Pons (tissue), 1 donor: ENCODE results near the gene COPRS.
"Not testable (repeated sequence)": the region's sequence is repeated elsewhere in the genome, so short reads cannot be mapped to it uniquely, and the experiment has no call there.

ENCODE experiments used
- DNase-seq: peaks from one replicate; pipeline ENCODE4 v3.0.0-alpha.2; 2016; ENCODE audit warnings: low spot score

COPRS gene

DNA sequence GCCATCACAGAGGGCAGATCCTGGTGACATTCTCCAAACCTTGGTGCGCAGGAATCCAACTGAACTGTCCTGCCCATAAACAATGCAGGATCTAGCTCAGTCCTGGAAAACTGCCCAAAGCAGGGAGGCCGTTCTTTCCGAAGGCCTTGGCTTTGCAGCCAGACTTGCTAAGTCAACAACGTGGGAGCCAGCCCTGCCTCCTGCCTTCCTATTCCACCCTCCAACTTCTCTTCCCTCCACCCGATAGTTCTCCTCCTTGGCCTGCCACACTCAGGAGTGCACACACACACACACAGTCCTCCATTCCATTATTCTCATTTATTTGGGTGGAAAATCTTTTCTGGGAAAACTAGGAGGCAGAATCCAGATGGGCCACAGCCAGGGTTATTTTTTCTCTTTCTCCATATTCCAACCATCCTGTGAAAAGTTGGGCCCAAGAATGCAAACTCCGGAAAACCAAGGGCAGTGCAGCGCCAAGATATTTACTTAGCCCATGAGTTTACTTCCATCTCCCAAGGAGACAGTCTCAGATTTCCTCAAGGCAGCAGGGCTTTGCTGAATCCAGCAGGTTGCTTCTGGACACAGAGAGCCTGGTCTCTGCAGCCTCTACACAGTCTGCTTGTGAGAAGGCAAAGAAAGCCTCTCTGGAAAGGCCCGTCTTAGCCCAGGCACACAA is 15.8 kb downstream of the COPRS start:
- DNase-seq: peak; percentile 64

DNA sequence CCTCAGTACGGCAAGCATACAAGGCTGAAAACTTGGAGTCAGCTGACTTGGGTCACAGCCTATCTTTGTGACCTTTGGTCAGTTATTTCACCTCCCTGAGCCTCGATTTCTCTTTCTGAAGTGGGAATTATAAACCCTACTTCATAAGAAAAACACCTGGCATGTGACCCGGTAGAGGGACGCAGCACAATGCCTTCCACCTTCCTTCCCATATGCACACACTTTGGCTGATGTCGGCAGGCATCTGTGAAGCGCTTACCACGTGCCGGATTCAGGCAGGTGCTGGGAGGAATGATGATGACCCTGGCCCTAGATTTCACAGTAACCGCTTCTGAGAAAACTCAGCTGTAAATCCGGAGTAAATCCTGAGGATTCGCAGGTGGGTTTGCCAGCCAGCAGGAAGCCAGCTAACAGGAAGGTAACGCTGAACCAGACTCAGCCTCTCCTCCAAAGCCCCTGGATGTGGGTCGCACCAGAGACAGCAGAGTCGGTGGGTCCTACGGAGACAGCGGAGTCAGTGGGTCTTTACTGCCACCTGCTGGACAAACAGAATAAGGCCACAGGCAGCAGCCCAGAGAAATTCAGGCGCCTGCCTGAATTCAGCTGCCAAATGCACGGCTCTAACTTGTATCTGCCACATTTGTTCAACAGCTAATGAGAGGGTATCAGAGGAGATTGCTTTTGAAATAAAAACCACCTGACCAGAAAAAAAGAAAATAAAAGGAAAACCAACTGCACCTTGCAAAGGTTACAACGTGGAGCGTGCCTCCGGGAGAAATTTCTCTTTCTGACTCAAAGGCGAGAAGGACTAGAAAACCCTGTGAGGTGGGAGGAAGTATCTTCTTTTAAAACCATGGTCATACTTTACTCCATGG is 16.6 kb downstream of the COPRS start:
- peak; percentile 69 for DNase-seq

DNA sequence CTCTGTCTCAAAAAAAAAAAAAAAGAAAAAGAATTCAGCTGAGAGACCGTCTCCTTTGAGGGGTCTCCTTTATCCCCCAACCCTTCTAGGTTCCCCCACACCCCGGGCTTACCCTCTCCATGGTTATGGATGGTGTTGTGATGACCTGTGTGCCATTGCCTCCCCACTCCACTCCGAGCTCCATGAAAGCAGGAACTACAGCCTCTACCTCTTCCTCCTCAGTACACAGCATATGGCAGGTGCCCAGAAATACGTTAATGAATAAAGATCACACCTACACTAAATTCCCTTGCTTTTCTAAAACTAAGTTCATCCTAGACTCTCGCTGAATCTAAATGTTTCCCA is 17.2 kb downstream of the COPRS start:
- no peak for DNase-seq

DNA sequence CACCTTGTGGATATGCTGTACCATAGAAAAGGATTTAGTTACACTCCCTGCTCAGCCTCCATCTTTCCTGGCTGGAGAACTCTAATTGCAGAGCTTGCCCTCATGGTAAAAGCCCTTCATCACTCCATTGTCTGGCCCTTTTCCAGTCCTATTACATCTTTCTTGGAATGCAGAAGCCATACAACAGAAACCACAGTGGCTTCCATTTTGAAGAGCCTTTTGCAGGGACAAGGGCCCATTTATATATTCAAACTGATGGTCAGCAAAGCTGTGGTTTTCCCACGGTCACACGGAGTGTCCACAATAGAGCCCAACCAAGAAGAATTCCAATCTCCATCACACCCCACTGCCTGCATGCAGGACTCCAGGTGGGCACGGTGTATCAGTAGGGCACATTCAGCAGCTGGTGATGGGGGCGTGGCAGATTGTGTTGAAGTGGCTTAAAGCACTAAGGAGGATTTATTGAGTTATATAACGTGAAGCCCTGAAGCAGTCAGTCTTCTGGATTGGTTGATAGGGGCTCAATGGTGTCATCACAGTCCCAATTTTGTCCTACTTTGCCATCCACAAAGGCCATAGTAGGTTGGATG is 20.3 kb downstream of the COPRS start:
- DNase-seq: no peak

DNA sequence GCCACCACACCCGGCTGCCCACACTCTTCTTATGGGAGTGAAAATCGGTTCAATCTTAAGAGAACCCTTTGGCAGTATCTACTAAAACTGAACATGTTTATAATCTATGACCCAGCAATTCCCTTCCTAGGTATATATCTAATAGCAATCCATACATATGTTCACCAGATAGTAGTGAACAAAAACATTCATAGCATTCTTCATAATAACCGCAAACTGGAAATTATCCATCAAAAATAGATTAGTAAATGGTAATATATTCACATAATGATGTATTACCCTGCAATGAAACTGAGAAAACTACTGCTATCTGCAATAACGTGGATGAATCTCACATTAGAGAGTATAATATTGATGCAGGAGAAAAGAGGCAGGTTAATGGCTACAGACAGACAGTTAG is 23.1 kb downstream of the COPRS start:
- no peak for DNase-seq

DNA sequence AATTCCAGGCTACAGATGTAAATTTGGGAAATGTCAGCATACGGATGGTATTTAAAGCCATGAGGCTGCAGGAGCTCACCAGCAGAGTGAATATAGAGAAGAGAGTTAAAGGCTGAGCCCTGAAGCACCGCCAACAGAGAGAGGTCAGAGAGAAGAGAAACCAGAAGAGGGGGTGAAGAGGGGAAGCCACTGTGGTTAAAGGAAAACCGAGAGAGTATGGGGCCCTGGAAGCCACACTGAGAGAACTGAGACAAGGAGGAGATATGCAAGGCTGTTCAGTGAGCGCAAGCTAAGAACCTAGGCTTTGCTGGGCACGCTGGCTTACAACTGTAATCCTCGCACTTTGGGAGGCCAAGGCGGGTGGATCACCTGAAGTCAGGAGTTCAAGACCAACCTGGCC is 24.6 kb downstream of the COPRS start:
- peak; percentile 29 for DNase-seq

DNA sequence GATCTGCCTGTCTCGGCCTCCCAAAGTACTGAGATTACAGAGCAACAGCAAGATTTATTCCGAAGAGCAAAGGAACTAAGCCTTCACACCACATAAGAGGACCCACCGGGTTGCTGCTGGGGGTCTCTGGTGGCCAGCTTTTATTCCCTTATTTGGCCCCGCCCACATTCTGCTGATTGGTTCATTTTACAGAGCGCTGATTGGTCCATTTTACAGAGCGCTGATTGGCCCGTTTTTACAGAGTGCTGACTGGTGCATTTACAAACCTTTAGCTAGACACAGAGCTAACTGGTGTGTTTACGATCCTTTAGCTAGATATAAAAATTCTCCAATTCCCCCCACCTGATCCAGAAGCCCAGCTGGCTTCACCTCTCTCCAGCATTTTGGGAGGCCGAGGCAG is 26.3 kb downstream of the COPRS start:
- DNase-seq: no peak

DNA sequence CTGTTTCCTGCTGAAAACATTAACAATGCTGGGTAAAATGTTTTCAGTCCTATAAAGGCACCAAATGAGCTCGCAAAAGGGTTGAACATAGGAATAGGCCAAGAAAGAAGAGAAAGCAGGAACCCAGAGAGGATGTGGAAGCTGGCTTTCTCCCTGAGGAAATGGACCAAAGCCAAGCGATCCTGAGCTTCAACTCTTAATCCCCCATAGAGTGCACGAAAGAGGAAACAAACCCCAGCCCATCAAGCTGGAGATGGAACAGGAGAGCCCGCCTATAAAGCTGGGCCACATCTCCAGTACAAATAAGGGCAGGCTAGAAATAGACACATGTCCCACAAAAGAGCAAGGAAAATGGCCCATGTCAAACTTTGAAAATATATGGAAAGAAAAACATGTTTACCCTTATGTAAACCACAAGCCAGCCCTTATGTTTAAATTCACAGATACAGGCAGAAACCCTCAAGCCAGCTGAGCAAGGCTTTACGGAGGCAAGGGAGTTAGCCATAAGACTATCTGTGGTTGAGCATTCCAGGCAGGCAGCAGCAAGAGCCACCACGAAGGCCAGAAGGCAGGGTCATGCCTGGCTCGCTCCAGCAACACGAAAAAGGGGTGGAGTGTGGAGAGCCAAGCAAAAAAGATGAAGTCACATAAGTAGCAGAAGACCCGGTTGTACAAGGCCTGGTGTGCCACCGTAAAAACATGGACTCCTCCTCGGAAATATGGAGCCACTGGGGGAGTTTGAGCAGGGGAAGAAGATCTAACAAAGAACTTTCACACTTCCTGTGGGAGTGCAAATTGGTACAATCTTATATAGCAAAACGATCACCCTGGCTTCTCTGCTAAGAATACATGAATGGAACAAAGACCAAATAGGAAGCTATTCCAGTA is 27.8 kb downstream of the COPRS start:
- no peak for DNase-seq

DNA sequence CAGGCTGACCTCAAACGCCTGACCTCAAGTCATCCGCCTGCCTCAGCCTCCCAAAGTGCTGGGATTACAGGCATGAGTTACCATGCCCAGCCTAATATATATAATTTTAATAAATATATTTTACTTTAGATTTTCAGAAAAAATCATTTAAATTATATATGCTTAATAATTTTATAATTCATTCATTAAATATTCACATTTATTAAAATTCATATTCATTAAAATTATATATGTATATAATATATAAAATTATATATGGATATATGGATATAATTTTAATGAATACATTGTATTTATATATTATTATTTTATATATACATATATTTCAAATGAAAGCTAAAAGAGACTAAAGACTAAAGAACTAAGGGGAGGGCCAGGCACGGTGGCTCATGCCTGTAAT is 29.4 kb downstream of the COPRS start:
- DNase-seq: no peak

DNA sequence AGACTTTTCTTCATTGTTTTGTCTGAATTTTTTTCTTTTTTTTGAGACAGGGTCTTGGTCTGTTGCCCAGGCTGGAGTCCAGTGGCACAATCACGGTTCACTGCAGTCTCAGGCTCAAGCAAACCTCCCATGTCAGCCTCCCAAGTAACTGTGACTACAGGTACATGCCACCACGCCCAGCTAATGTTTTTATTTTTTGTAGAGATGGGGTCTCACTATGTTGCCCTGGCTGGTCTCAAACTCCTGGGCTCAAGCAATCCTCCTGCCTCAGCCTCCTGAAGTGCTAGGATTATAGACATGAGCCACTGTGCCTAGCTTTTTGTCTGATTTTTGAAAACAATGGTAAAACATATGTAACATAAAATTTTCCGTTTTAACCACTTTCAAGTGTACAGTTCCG is 30.1 kb downstream of the COPRS start:
- DNase-seq: not testable (repeated sequence)

DNA sequence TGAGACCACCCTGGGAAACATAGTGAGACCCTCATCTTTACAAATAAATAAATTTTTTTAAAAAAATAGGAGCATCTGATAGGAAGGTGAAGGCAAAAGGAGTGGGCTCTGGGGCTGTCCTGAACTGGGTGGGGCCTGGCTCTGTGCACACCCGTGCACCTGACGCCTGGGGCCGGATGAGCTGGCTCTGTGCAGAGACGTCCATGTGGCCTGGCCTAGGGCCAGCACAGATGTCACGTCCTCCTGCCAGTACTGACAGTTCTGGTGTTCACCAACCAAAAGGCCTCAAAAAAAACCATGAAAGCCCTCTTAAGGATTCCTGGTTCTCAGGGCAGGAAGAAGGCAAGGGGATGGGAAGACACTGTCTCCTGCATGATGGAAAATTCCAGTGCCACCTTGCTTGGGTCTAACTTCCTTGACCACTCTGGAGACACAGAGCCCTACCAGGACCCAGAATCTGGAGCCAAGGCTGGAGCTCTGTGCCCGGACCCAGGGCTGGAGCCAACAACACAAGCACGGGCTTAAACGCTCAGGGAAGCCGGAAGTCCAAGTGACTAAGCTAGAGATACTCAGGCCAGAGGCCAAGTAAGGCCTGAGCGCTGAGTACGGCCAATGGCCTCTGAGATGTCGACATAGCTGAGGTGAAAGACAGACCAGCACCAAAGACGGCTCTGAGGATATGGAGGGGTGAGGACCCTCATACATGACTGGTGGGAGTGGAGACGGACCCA is 32.9 kb downstream of the COPRS start:
- DNase-seq: no peak

DNA sequence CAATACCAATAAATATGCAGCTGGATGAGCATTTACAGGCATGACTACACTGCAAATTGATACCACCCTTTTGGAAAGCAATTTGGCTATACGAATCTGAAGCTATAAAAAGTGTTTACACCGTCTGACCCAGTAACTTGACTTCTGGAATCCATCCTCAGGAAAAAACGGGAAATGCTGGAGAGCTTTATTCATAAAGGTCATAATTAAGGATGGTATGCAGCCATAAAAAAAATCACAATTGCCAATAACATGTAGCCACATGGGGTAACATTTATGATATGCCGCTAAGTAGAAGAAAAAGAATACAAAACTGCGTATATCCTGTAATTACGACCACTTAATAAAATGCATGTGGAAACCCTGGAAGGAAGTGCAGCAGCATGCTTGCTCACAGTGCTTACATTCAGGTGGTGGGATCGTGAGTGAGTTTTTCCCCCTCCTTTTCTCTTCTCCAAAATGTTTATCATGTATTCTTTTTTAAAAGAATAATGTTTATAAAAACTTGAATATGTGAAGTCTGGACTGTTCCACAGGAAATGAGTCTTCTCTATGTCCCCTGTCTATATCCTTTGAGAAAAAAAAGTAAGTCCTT is 34.2 kb downstream of the COPRS start:
- no peak for DNase-seq

DNA sequence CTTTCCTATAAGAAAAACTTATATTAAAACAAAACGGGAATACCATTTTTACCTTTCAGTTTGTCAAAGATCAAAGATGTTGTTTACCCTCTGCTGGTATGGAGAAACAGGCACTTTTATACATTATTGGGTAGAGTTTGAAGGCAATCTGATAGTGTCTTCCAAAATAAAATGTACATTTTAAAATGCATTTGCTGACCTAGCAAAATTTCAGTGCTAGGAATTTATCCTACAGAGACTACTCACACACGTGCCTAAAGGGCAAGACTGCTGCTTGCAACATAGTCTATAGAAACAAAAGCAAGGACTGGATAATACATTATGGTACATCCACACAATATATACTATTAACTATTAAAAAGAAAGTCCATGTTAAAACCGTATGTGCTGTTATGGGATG is 36.0 kb downstream of the COPRS start:
- DNase-seq: no peak

DNA sequence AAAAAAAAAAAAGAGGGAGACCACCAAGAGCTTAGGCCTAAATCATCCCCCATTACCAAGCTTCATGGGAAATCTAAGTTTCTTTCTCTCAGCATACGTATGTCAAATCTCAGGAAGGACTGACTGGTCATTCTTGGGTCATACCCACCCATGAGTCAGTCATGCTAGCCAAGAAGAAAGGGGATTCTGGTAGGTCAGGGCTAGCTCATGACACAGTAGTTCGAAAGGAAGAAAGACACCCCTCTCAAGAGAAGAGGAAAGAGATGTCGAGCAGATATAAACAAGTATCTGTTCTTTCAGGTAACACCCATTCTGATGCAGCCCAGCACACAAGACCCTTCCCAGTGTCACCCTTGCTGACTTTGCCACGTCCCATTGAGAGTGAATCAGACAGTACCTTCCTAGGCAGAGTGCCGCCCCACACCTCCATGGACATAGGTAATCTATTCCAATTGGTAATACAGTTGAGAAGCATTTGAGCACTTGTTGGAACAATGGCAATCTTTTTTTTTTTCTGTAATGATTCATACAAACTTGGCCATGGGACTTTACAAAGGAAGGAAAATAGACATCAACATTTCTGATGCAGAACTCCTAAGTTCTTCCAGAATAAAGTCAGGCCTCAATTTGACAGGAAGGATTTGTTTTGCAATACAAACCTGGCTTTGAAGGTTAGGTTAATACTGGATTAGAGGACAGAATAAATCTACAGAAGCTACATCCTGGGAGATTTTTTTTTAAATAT is 38.2 kb downstream of the COPRS start:
- DNase-seq: no peak

DNA sequence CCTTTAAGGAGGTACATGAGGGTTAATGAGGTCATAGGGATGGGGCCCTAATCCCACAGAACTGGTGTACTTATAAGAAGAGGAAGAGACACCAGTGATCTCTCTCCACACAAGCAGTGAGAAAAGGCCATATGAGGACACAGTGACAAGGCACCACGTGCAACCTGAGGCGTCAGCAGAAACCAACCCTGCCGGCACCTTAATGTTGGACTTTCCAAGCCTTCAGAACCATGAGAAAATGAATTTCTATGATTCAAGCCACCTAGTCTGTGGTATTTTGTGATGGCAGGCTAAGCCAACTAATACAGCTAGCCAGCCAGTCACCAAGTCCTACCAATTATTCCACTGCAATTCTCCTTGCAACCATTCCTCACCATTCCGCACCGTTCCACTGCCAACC is 39.5 kb downstream of the COPRS start:
- DNase-seq: no peak

DNA sequence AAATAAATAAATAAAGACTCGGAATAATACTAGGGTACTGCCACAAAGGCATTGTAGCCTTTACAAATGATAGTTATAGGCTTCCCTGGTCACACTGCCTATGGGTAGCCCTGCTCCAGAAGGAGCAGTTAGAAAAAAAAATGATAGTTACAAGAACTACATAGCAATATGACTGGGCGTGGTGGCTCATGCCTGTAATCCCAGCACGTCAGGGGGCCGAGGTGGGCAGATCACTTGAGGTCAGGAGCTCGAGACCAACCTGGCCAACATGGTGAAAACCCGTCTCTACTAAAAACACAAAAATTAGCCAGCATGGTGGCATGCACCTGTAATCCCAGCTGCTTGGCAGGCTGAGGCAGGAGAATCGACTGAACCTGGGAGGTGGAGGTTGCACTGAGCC is 40.2 kb downstream of the COPRS start:
- not testable (repeated sequence) for DNase-seq

DNA sequence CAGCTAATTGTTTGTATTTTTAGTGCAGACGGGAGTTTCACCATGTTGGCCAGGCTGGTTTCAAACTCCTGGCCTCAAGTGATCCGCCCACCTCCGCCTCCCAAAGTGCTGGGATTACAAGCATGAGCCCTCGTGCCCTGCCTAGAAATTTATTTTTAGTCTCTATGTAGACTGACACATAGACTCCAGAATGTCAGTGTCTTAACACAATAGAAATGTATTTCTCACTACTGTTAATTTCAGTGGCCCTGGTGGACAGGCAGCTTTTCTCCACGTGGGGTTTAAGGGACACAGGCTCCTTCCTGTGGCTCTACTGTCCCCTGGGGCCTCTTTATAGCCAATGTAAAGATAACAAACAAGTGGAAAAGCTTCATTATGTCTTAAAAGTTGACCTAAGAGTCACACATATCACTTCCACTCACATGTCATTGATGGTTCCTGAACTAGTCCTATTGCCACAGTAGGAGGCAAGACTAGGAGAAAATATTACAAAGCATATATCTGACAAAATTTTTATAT is 43.8 kb downstream of the COPRS start:
- no peak for DNase-seq

DNA sequence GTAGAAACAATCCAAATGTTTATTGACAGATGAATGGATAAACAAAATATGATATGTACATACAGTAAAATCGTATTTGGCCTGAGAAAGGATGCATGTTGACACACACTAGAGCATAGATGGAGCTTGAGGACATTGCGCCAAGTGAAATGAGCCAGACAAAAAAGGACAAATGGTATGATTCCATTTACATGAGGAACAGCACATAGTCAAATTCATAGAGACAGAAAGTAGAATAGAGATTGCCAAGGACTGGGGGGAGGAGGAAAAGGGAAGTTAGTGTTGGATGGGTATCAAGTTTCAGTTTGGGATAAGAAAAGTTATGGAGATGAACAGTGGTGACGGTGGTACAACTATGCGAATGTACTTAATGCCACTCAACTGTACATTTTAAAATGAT is 47.9 kb downstream of the COPRS start:
- peak; percentile 6 for DNase-seq

DNA sequence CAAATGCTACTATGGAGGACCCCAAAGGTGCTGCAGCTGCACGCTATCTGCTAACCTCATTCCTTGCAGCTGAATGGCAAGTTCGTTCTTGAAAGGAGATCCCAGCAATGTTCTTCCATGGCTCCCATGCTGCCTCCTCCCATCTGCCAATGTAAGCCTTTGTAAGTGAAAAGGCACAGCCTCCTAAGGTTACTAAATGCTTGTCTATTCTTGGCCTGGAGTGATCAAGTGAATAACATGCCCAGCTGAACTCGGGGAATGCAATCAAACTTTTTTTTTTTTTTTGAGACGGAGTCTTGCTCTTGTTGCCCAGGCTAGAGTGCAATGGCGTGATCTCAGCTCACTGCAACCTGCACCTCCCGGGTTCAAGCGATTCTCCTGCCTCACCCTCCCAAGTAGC is 49.2 kb downstream of the COPRS start:
- DNase-seq: not testable (repeated sequence)

DNA sequence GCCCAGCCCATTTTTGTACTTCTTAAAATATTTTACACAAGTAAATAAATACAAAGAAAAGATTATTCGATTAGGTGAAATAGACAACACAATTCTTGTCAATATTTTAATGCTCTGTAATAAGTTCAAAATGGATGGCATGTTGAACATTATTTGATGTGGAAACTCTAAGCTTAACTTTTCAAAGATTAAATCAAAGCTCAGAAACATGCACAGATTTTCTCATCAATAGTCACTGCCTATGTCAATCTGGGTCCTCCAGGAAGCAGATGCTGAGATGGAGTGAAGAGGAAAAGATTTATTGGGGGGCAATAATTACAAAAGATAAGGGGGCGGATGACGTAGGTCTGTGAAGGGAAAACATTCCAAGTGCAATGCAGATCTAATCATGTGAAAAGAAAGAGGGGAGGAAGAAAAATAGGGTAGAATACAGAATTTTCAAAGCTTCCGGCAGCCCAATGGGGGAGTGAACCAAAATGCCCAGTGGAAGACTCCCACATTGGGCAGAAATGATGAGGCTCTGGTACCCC is 50.5 kb downstream of the COPRS start:
- DNase-seq: no peak
